SU-DHL-6 (cell line): Measurements from ENCODE around the gene CDH1.

Experiments
- H2AFZ ChIP-seq: fragments of 200-600 bp; sonication (generic); 2 replicates; pipeline ENCODE4 v1.6.1; 2014; ENCODE audit warnings: low read depth, mild to moderate bottlenecking, moderate library complexity, mixed read lengths, antibody characterized with exemption, low read length; ENCODE audit not compliant: severe bottlenecking
- H3F3A ChIP-seq: fragments of 200-600 bp; shearing (Covaris generic); 2 replicates; pipeline ENCODE4 v1.6.0; 2016; ENCODE audit warnings: antibody characterized with exemption, mild to moderate bottlenecking; ENCODE audit not compliant: insufficient read depth
- H3K27ac ChIP-seq: fragments of 200-600 bp; sonication (generic); 2 replicates; pipeline ENCODE4 v1.5.1; 2016; ENCODE audit warnings: low read depth, mild to moderate bottlenecking, low read length, moderate library complexity, mixed read lengths
- H3K27me3 ChIP-seq: fragments of 200-600 bp; sonication (generic), shearing (Covaris generic); 2 replicates; pipeline ENCODE4 v1.6.0; 2014; ENCODE audit warnings: mild to moderate bottlenecking, low read length
- H3K36me3 ChIP-seq: fragments of 200-600 bp; sonication (generic); 2 replicates; pipeline ENCODE4 v1.6.1; 2014; ENCODE audit warnings: mild to moderate bottlenecking, low read length, mixed read lengths
- H3K4me2 ChIP-seq: fragments of 300-600, 200-600 bp; shearing (Covaris generic), sonication (generic); 2 replicates; pipeline ENCODE4 v1.6.0; 2014; ENCODE audit warnings: low read length, low read depth, mild to moderate bottlenecking; ENCODE audit not compliant: poor library complexity, severe bottlenecking
- H3K4me3 ChIP-seq: fragments of 200-600 bp; sonication (generic); 2 replicates; pipeline ENCODE4 v1.5.1; 2014; ENCODE audit warnings: antibody characterized with exemption, low read length, mild to moderate bottlenecking, mixed read lengths; ENCODE audit not compliant: insufficient read depth, poor library complexity, severe bottlenecking
- H3K79me2 ChIP-seq: fragments of 200-600 bp; sonication (generic); 2 replicates; pipeline ENCODE4 v1.6.1; 2014; ENCODE audit warnings: mild to moderate bottlenecking, low read length, moderate library complexity; ENCODE audit not compliant: insufficient read depth
- H3K9ac ChIP-seq: fragments of 200-600 bp; sonication (generic); 2 replicates; pipeline ENCODE4 v1.7.0; 2014; ENCODE audit warnings: mild to moderate bottlenecking, low read length
- H3K9me2 ChIP-seq: fragments of 200-600 bp; sonication (generic); replicated peaks from 2 replicates; pipeline ENCODE4 v1.6.1; 2014; ENCODE audit warnings: low read length; ENCODE audit not compliant: insufficient read depth
- H3K9me3 ChIP-seq: fragments of 200-600 bp; sonication (generic); 2 replicates; pipeline ENCODE4 v1.6.1; 2014; ENCODE audit warnings: low read length, mixed read lengths; ENCODE audit not compliant: insufficient read depth
- H4K20me1 ChIP-seq: fragments of 200-600 bp; sonication (generic); 2 replicates; pipeline ENCODE4 v1.6.1; 2014; ENCODE audit warnings: low read depth, mild to moderate bottlenecking, antibody characterized with exemption, low read length, moderate library complexity, mixed read lengths
- CTCF ChIP-seq: fragments of 200-600 bp; sonication (generic); IDR thresholded peaks from one replicate; pipeline ENCODE4 v1.5.1; 2017; ENCODE audit warnings: antibody characterized with exemption, mild to moderate bottlenecking, low read length, moderate library complexity; ENCODE audit not compliant: insufficient read depth, poor library complexity, severe bottlenecking
- EZH2phosphoT487 ChIP-seq: fragments of 200-600 bp; sonication (generic), shearing (Covaris generic); conservative IDR thresholded peaks from 2 replicates; pipeline ENCODE4 v1.6.1; 2018; ENCODE audit warnings: mild to moderate bottlenecking, antibody characterized with exemption, low read length, moderate library complexity, mixed read lengths

Gene CDH1

GRCh38 chr16:68774982-68775634, 38.0 kb downstream of the CDH1 start:
- no peaks in the 10 kb centered on the region for H4K20me1 ChIP-seq
- H3K9me2 ChIP-seq, result no peaks in the 10 kb centered on the region
- H3K4me2 ChIP-seq, result no peak overlapping the region
- H3K9me3 ChIP-seq, result no peaks in the 10 kb centered on the region
- no peaks in the 10 kb centered on the region for H3K27me3 ChIP-seq
- no peaks in the 10 kb centered on the region for H3K36me3 ChIP-seq
- H3F3A ChIP-seq, result no peaks in the 10 kb centered on the region
- TF ChIP-seq EZH2phosphoT487, result no peak
- TF ChIP-seq CTCF, result no peak
- no peak overlapping the region for H2AFZ ChIP-seq
- no peaks in the 10 kb centered on the region for H3K79me2 ChIP-seq
- H3K9ac ChIP-seq, result no peak overlapping the region
- no peak overlapping the region for H3K4me3 ChIP-seq
- H3K27ac ChIP-seq, result no peak overlapping the region

GRCh38 chr16:68776821-68777485, 39.9 kb downstream of the CDH1 start:
- H3K9me2 ChIP-seq, result no peaks in the 10 kb centered on the region
- no peaks in the 10 kb centered on the region for H3K27me3 ChIP-seq
- TF ChIP-seq EZH2phosphoT487 (no peak), CTCF (no peak)
- H3K9me3 ChIP-seq, result no peaks in the 10 kb centered on the region
- no peaks in the 10 kb centered on the region for H4K20me1 ChIP-seq
- no peak overlapping the region for H2AFZ ChIP-seq
- no peaks in the 10 kb centered on the region for H3K79me2 ChIP-seq
- no peaks in the 10 kb centered on the region for H3K36me3 ChIP-seq
- no peak overlapping the region for H3K27ac ChIP-seq
- H3K4me3 ChIP-seq, result no peak overlapping the region
- H3K9ac ChIP-seq, result no peak overlapping the region
- no peak overlapping the region for H3K4me2 ChIP-seq
- no peaks in the 10 kb centered on the region for H3F3A ChIP-seq

GRCh38 chr16:68778551-68779231, 41.6 kb downstream of the CDH1 start:
- H3K9me2 ChIP-seq, result no peaks in the 10 kb centered on the region
- no peaks in the 10 kb centered on the region for H3K36me3 ChIP-seq
- H4K20me1 ChIP-seq, result no peaks in the 10 kb centered on the region
- H3K79me2 ChIP-seq, result no peaks in the 10 kb centered on the region
- H3K4me3 ChIP-seq, result no peak overlapping the region
- H3K4me2 ChIP-seq, result no peak overlapping the region
- H3K27ac ChIP-seq, result no peak overlapping the region
- no peaks in the 10 kb centered on the region for H3K27me3 ChIP-seq
- H3K9ac ChIP-seq, result no peak overlapping the region
- H3F3A ChIP-seq, result no peaks in the 10 kb centered on the region
- no peak for TF ChIP-seq EZH2phosphoT487
- no peak for TF ChIP-seq CTCF
- no peaks in the 10 kb centered on the region for H3K9me3 ChIP-seq
- no peak overlapping the region for H2AFZ ChIP-seq
